ENCODE measurements around the gene REC8. TPM values are rescaled to one million over a fixed set of nuclear protein-coding genes. Genes with fewer than 3 reads are reported as not detected.

The REC8 gene
- total and polyA plus RNA-seq, 2 of the 13 experiments (the other 11 are each of a cell fraction or from before 2014, with no cell fraction given), result 3.4 to 14.7 TPM

GRCh38 chr14:24215495-24216344, 43.8 kb downstream of the REC8 start, which contains the start of gene MDP1 (continued):
- TF ChIP-seq LRRFIP1 (CRISPR knock-in tag; conservative IDR thresholded peaks at IDR 0.05) (peak; percentile 86; the same call in 1 of the 2 replicates), NAIF1 (CRISPR knock-in tag; IDR thresholded peaks at IDR 0.05; ENCODE audit: borderline replicate concordance) (peak; percentile 94), TOE1 (CRISPR knock-in tag; IDR thresholded peaks at IDR 0.05) (peak; percentile 91; the same call in 1 of the 2 replicates), GMEB1 (CRISPR knock-in tag; IDR thresholded peaks at IDR 0.05; ENCODE audit: borderline replicate concordance) (peak; percentile 85; the same call in 1 of the 2 replicates), ZC3H13 (CRISPR knock-in tag; IDR thresholded peaks at IDR 0.05) (peak; percentile 96), ZNF781 (CRISPR knock-in tag; IDR thresholded peaks at IDR 0.05; ENCODE audit: borderline replicate concordance, not compliant biosample characterization) (peak; percentile 99), ZNF10 (CRISPR knock-in tag; IDR thresholded peaks at IDR 0.05; ENCODE audit: borderline replicate concordance, low read depth) (peak; percentile 46; the same call in 1 of the 2 replicates), ARNTL (CRISPR knock-in tag; IDR thresholded peaks at IDR 0.05) (peak; percentile 83; the same call in 1 of the 2 replicates), ZFP36L2 (CRISPR knock-in tag; IDR thresholded peaks at IDR 0.05) (peak; percentile 88; the same call in 1 of the 2 replicates), PAXIP1 (CRISPR knock-in tag; conservative IDR thresholded peaks at IDR 0.05) (peak; percentile 79), SP5 (CRISPR knock-in tag; IDR thresholded peaks at IDR 0.05; ENCODE audit: borderline replicate concordance, low read depth) (peak; percentile 85), IRX3 (CRISPR knock-in tag; IDR thresholded peaks at IDR 0.05; ENCODE audit: borderline replicate concordance, low read depth) (peak; percentile 93)
- TF ChIP-seq, protein P1, sequence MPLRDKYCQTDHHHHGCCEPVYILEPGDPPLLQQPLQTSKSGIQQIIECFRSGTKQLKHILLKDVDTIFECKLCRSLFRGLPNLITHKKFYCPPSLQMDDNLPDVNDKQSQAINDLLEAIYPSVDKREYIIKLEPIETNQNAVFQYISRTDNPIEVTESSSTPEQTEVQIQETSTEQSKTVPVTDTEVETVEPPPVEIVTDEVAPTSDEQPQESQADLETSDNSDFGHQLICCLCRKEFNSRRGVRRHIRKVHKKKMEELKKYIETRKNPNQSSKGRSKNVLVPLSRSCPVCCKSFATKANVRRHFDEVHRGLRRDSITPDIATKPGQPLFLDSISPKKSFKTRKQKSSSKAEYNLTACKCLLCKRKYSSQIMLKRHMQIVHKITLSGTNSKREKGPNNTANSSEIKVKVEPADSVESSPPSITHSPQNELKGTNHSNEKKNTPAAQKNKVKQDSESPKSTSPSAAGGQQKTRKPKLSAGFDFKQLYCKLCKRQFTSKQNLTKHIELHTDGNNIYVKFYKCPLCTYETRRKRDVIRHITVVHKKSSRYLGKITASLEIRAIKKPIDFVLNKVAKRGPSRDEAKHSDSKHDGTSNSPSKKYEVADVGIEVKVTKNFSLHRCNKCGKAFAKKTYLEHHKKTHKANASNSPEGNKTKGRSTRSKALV (CRISPR knock-in tag; IDR thresholded peaks at IDR 0.05), result peak; percentile 99
- TF ChIP-seq, protein P2, sequence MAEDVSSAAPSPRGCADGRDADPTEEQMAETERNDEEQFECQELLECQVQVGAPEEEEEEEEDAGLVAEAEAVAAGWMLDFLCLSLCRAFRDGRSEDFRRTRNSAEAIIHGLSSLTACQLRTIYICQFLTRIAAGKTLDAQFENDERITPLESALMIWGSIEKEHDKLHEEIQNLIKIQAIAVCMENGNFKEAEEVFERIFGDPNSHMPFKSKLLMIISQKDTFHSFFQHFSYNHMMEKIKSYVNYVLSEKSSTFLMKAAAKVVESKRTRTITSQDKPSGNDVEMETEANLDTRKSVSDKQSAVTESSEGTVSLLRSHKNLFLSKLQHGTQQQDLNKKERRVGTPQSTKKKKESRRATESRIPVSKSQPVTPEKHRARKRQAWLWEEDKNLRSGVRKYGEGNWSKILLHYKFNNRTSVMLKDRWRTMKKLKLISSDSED (CRISPR knock-in tag; IDR thresholded peaks at IDR 0.05), result peak; percentile 89

Measured in HepG2 (cell line).